ENCODE measurements around the gene SLC17A9.

SLC17A9 gene

DNA sequence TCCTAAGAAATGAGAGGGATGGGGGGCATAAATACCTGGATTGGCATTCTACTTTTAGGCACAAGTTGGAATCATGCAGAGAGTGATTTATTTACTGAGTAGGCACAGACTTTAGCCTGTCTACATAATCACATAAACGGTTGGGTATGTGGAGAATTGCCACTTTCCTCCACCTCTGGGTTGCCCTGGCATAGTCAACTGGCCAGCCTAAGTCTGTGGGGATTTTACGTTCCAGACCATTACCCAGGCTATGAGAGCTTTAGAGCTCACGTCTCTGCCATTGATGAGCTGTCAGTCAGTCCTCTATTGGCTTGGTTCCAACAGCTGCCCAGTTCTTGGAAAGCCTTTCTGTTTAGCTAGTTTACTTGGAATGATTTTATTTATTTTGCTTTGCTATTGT, 59.3 kb downstream of the SLC17A9 start:
- TF ChIP-seq, protein P1, sequence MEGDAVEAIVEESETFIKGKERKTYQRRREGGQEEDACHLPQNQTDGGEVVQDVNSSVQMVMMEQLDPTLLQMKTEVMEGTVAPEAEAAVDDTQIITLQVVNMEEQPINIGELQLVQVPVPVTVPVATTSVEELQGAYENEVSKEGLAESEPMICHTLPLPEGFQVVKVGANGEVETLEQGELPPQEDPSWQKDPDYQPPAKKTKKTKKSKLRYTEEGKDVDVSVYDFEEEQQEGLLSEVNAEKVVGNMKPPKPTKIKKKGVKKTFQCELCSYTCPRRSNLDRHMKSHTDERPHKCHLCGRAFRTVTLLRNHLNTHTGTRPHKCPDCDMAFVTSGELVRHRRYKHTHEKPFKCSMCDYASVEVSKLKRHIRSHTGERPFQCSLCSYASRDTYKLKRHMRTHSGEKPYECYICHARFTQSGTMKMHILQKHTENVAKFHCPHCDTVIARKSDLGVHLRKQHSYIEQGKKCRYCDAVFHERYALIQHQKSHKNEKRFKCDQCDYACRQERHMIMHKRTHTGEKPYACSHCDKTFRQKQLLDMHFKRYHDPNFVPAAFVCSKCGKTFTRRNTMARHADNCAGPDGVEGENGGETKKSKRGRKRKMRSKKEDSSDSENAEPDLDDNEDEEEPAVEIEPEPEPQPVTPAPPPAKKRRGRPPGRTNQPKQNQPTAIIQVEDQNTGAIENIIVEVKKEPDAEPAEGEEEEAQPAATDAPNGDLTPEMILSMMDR (IDR thresholded peaks at IDR 0.05; ENCODE audit: low read depth, low read length, missing control alignments), result no peak
- no peak for DNase-seq (ENCODE audit: low read depth)
- H3K4me3 ChIP-seq (ENCODE audit: low read depth, low read length), result peak overlapping the region; percentile 36

DNA sequence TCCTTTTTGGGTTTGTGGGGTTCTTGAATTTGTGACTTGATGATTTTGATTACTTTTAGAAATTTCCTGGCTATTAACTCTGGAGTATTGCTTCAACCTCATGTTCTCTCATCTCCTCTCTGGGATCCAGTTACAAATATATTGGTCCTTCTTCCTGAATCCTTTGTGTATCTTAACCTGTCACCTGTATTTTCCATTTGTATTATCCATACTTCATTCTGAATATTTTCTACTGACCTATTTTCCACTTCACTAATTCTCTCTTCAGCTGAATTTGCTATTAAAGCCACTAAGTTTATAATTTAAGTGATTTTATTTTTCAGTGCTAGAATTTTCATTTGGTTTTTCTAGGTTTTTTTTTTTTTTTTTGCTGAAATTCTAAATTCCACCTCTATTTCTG, 60.7 kb downstream of the SLC17A9 start:
- TF ChIP-seq, protein P1 (IDR thresholded peaks at IDR 0.05; ENCODE audit: low read depth, low read length, missing control alignments), result no peak
- DNase-seq (ENCODE audit: low read depth), result no peak
- H3K4me3 ChIP-seq (ENCODE audit: low read depth, low read length), result no peak overlapping the region

DNA sequence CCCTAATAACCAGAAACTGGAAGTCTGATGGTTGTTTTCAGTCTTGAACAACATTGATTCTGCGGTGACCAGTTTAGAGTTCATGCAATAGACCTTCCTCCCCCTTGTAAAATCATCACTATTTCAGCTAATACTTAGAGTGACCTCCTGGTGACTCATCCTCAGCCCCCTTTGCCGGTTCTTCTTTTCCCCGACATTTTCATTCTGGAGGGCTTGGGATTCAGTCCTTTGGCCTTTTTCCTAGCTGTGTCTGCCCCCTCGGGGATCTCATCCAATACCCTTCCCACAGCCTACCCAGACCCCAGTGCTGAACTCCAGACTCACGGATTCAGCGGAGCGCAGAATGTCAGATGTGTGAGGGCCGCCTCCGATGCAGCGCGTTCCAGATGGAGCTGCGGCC, 61.8 kb downstream of the SLC17A9 start:
- no peak for DNase-seq (ENCODE audit: low read depth)
- TF ChIP-seq, protein P1 (IDR thresholded peaks at IDR 0.05; ENCODE audit: low read depth, low read length, missing control alignments), result no peak
- peak overlapping the region; percentile 54 for H3K4me3 ChIP-seq (ENCODE audit: low read depth, low read length)

DNA sequence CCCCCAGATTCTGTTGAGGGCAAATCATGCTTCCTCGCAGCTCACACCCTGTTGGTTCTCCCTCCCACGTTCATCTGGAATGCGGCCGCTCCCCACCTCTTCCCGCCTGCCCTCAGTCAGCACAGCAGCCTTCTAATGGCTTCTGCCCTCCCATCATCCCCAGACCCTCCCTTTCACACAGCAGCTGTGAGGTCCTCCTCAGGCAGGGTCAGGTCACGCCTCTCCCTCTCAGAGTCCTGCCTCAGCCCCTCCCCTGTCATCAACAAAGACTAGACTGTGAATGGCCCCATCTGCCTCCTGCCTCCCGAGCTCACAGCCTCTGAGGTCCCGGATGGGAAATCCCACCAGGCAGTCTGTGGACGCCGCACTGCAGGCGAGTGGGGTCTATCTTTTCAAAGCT, 62.2 kb downstream of the SLC17A9 start:
- H3K4me3 ChIP-seq (ENCODE audit: low read depth, low read length), result peak overlapping the region; percentile 54
- DNase-seq (ENCODE audit: low read depth), result no peak
- TF ChIP-seq, protein P1 (IDR thresholded peaks at IDR 0.05; ENCODE audit: low read depth, low read length, missing control alignments), result no peak

DNA sequence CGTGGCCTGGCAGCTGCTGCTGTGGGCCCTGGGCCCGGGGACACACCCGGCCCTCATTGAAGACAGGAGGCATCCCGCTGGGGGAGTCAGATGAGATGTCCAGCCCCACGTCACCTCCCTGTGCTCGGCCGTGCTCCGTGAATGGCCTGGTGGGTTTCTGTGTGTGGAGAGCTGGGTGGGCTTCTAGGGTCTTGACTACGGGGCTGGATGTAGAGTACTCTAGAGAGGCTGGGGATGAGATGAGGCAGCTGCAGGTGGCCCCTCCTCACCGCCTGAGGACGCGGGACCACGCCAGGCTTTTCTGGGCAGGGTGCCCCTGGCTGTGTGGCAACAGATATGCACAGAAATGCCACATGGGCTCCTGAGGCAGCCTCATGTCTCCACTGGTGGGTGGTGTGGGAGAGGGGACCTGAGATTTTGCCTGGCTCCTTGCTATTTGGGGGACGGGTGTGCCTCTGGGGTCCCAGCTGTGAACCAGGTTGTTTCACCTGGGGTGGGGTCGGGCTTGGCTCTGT, 62.7 kb downstream of the SLC17A9 start:
- TF ChIP-seq, protein P1 (IDR thresholded peaks at IDR 0.05; ENCODE audit: low read depth, low read length, missing control alignments), result no peak
- no peak for DNase-seq (ENCODE audit: low read depth)
- H3K4me3 ChIP-seq (ENCODE audit: low read depth, low read length), result peak overlapping the region; percentile 54

DNA sequence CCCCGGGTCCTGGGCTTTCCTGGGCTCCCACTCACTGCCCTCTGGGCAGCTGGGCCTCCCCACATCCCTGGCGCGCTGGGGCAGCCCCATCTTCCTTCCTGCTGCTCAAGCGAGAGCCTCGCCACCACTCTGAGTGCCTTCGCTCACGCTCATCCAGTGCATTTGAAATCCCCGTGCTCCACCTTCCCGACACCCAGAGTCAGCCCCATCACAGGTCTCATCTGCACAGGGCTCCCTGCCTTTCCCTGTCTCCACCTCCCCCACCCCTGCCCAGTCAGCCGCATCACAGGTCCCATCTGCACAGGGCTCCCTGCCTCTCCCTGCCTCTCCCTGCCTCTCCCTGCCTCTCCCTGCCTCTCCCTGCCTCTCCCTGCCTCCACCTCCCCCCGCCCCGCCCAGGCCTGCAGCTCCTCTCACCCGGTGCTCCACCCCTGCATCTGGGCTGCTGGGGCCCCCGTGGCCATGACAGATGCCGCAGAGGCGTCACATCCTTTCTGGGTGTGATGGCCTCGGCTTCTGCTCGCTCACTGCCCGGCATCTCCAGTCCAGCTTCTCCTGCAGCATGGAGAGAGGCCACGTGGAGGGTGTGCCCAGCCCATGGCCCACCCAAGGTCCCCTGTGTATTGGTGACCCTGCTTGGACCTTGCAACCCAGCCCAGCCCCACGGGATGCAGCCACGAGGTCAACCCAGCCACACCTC, 63.3 kb downstream of the SLC17A9 start:
- H3K4me3 ChIP-seq (ENCODE audit: low read depth, low read length), result peak overlapping the region; percentile 54
- TF ChIP-seq, protein P1 (IDR thresholded peaks at IDR 0.05; ENCODE audit: low read depth, low read length, missing control alignments), result no peak
- no peak for DNase-seq (ENCODE audit: low read depth)
